WTC11 (cell line): Measurements from ENCODE around the gene SH3BP5L. TPM values are rescaled to one million over a fixed set of nuclear protein-coding genes. Genes with fewer than 3 reads are reported as not detected.

Source experiments
- ATAC-seq: fragments of 200-7000 bp; cut with Tn5 transposase; 2 replicates; pipeline ENCODE4 v1.10.0; 2021; ENCODE audit warnings: mild to moderate bottlenecking, moderate library complexity
- CTCF ChIA-PET: fragments of 300-600 bp; sonication (Branson Sonifier 250); formaldehyde crosslinking; loops from one replicate; lab custom pipeline; 2021; ENCODE audit warnings: antibody characterized with exemption; lab: Charles Lee
- POLR2A ChIA-PET: fragments of 350-600 bp; sonication (Branson Sonifier 250); formaldehyde crosslinking; loops from one replicate; lab custom pipeline; 2021; ENCODE audit warnings: antibody characterized with exemption; lab: Charles Lee
- DNase-seq: peaks from one replicate; pipeline ENCODE4 v3.0.0; 2021; ENCODE audit warnings: low spot score
- H3K27ac Mint-ChIP-seq: 2 replicates; pipeline ENCODE4 v1.8.0; 2021; ENCODE audit warnings: mixed read lengths
- H3K27me3 Mint-ChIP-seq: 2 replicates; pipeline ENCODE4 v1.8.0; 2021; ENCODE audit warnings: low read depth, mild to moderate bottlenecking, moderate library complexity, mixed read lengths
- H3K36me3 Mint-ChIP-seq: 2 replicates; pipeline ENCODE4 v1.8.0; 2021; ENCODE audit warnings: mixed read lengths
- H3K4me1 Mint-ChIP-seq: 2 replicates; pipeline ENCODE4 v1.8.0; 2022; ENCODE audit warnings: mixed read lengths
- H3K4me3 Mint-ChIP-seq: 2 replicates; pipeline ENCODE4 v1.8.0; 2021; ENCODE audit warnings: mild to moderate bottlenecking, moderate library complexity, mixed read lengths
- H3K9me3 Mint-ChIP-seq: 2 replicates; pipeline ENCODE4 v1.8.0; 2021; ENCODE audit warnings: mixed read lengths
- ARID4B ChIP-seq: sonication (generic); formaldehyde crosslinking; IDR thresholded peaks from 2 replicates; pipeline ENCODE4 v1.8.0; 2023; ENCODE audit warnings: missing genetic modification reagents, mild to moderate bottlenecking, borderline replicate concordance
- ATF2 ChIP-seq: sonication (generic); formaldehyde crosslinking; IDR thresholded peaks from 2 replicates; pipeline ENCODE4 v1.8.1; 2022; ENCODE audit warnings: low read depth, missing genetic modification reagents, borderline replicate concordance
- CREB1 ChIP-seq: sonication (generic); formaldehyde crosslinking; IDR thresholded peaks from 2 replicates; pipeline ENCODE4 v1.8.0; 2023; ENCODE audit warnings: mild to moderate bottlenecking, missing genetic modification reagents
- FOXJ3 ChIP-seq: sonication (generic); formaldehyde crosslinking; IDR thresholded peaks from 2 replicates; pipeline ENCODE4 v1.9.0; 2021; ENCODE audit warnings: missing genetic modification reagents, mild to moderate bottlenecking, borderline replicate concordance
- FOXK1 ChIP-seq: sonication (generic); formaldehyde crosslinking; IDR thresholded peaks from 2 replicates; pipeline ENCODE4 v1.8.0; 2022; ENCODE audit warnings: mild to moderate bottlenecking, moderate library complexity, missing genetic modification reagents
- FOXP1 ChIP-seq: sonication (generic); formaldehyde crosslinking; IDR thresholded peaks from 2 replicates; pipeline ENCODE4 v1.8.0; 2022; ENCODE audit warnings: missing genetic modification reagents, mild to moderate bottlenecking, moderate library complexity, borderline replicate concordance
- GABPB1 ChIP-seq: sonication (generic); formaldehyde crosslinking; IDR thresholded peaks from 2 replicates; pipeline ENCODE4 v1.8.1; 2023; ENCODE audit warnings: mild to moderate bottlenecking, missing genetic modification reagents
- NFYB ChIP-seq: sonication (generic); formaldehyde crosslinking; conservative IDR thresholded peaks from 2 replicates; pipeline ENCODE4 v1.8.0; 2022; ENCODE audit warnings: low read depth, missing genetic modification reagents
- NR3C1 ChIP-seq: sonication (generic); formaldehyde crosslinking; conservative IDR thresholded peaks from 2 replicates; pipeline ENCODE4 v1.8.1; 2023; ENCODE audit warnings: low read depth, mild to moderate bottlenecking, missing genetic modification reagents
- PREB ChIP-seq: sonication (generic); formaldehyde crosslinking; IDR thresholded peaks from 2 replicates; pipeline ENCODE4 v1.8.1; 2022; ENCODE audit warnings: mild to moderate bottlenecking, missing genetic modification reagents, moderate library complexity, borderline replicate concordance
- SMAD3 ChIP-seq: sonication (generic); formaldehyde crosslinking; IDR thresholded peaks from 2 replicates; pipeline ENCODE4 v1.8.0; 2022; ENCODE audit warnings: missing genetic modification reagents, mild to moderate bottlenecking, borderline replicate concordance
- SMAD4 ChIP-seq: sonication (generic); formaldehyde crosslinking; IDR thresholded peaks from 2 replicates; pipeline ENCODE4 v1.8.0; 2022; ENCODE audit warnings: mild to moderate bottlenecking, missing genetic modification reagents
- SP1 ChIP-seq: sonication (generic); formaldehyde crosslinking; conservative IDR thresholded peaks from 2 replicates; pipeline ENCODE4 v1.8.1; 2022; ENCODE audit warnings: missing genetic modification reagents
- TP53 ChIP-seq: sonication (generic); formaldehyde crosslinking; IDR thresholded peaks from 2 replicates; pipeline ENCODE4 v1.8.1; 2023; ENCODE audit warnings: mild to moderate bottlenecking, missing genetic modification reagents
- ZBTB21 ChIP-seq: sonication (generic); formaldehyde crosslinking; IDR thresholded peaks from 2 replicates; pipeline ENCODE4 v1.8.1; 2023; ENCODE audit warnings: mild to moderate bottlenecking, missing genetic modification reagents, borderline replicate concordance
- ZNF121 ChIP-seq: sonication (generic); formaldehyde crosslinking; IDR thresholded peaks from 2 replicates; pipeline ENCODE4 v1.8.0; 2023; ENCODE audit warnings: missing genetic modification reagents
- ZNF317 ChIP-seq: sonication (generic); formaldehyde crosslinking; IDR thresholded peaks from 2 replicates; pipeline ENCODE4 v1.8.1; 2023; ENCODE audit warnings: low read depth, mild to moderate bottlenecking, moderate library complexity, missing genetic modification reagents, borderline replicate concordance
- ZNF671 ChIP-seq: fragments of 250-450 bp; sonication (Bioruptor Pico); IDR thresholded peaks from 2 replicates; pipeline ENCODE4 v1.8.0; 2021; ENCODE audit warnings: mild to moderate bottlenecking
- total RNA-seq: library from RNA; stranded (reverse); gene quantifications from 3 replicates; pipeline ENCODE4 v1.2.3, GENCODE V29; 2021

SH3BP5L gene
- total RNA-seq, 1 experiment from 2014 or later, result 32.9 TPM

- no peak overlapping the region for H3K4me3 Mint-ChIP-seq
- H3K9me3 Mint-ChIP-seq, result peaks cover 84% of the 10 kb centered on the region
- DNase-seq (no peak), ATAC-seq (no peak)
- POLR2A ChIA-PET, result no interaction called here
- H3K27ac Mint-ChIP-seq, result no peak overlapping the region
- peaks cover 10% of the 10 kb centered on the region for H3K27me3 Mint-ChIP-seq
- CTCF ChIA-PET, result no interaction called here
- no peak for TF ChIP-seq FOXK1
- TF ChIP-seq NFYB (CRISPR knock-in tag), result no peak
- no peak for TF ChIP-seq CREB1 (CRISPR knock-in tag)
- no peak for TF ChIP-seq SMAD4 (CRISPR knock-in tag)
- no peak for TF ChIP-seq FOXP1 (CRISPR knock-in tag)
- no peak for TF ChIP-seq ZNF317
- TF ChIP-seq TP53 (CRISPR knock-in tag), result no peak
- no peak for TF ChIP-seq ZNF121 (CRISPR knock-in tag)
- no peak for TF ChIP-seq PREB (CRISPR knock-in tag)
- TF ChIP-seq SMAD3 (CRISPR knock-in tag), result no peak
- TF ChIP-seq ARID4B (CRISPR knock-in tag), result no peak
- TF ChIP-seq, all 79 proteins: peak for 0
- Mint-ChIP-seq H3K36me3 (peaks cover 40% of the 10 kb centered on the region), H3K4me1 (no peaks in the 10 kb centered on the region)
Measured at GRCh38 chr1:248787430-248787829, 38.3 kb downstream of the SH3BP5L start.

GRCh38 chr1:248786156-248786555 is 39.6 kb downstream of the SH3BP5L start:
- H3K27me3 Mint-ChIP-seq, result peaks cover 10% of the 10 kb centered on the region
- peaks cover 86% of the 10 kb centered on the region for H3K9me3 Mint-ChIP-seq
- no peak overlapping the region for H3K27ac Mint-ChIP-seq
- DNase-seq (no peak), ATAC-seq (no peak)
- H3K4me1 Mint-ChIP-seq, result no peaks in the 10 kb centered on the region
- CTCF ChIA-PET, result no interaction called here
- TF ChIP-seq TP53 (CRISPR knock-in tag) (no peak), NR3C1 (CRISPR knock-in tag) (no peak), ATF2 (no peak), NFYB (CRISPR knock-in tag) (no peak), PREB (CRISPR knock-in tag) (no peak), SMAD4 (CRISPR knock-in tag) (no peak), FOXJ3 (no peak), ZBTB21 (no peak), ZNF671 (CRISPR knock-in tag) (no peak), ARID4B (CRISPR knock-in tag) (no peak), GABPB1 (CRISPR knock-in tag) (no peak), SP1 (CRISPR knock-in tag) (no peak)
- no peak overlapping the region for H3K4me3 Mint-ChIP-seq
- H3K36me3 Mint-ChIP-seq, result peaks cover 50% of the 10 kb centered on the region
- POLR2A ChIA-PET, result no interaction called here
